ENCODE data around the gene TTLL4.

- TF ChIP-seq POLR2A (IDR thresholded peaks at IDR 0.05) (no peak), CTCF (IDR thresholded peaks at IDR 0.05) (no peak), POLR2AphosphoS5 (IDR thresholded peaks at IDR 0.05) (no peak)
These were observed 46.0 kb upstream of the TTLL4 start for GRCh38 chr2:218664653-218665052.

Measured in breast epithelium (tissue), 3 donors.